LNCaP clone FGC (cell line): ENCODE results near the gene TWF2.

ENCODE experiments used
- DNase-seq: peaks from one replicate; pipeline ENCODE4 v3.0.0-alpha.2; 2011; ENCODE audit warnings: low read depth
- H3K4me3 ChIP-seq: 2 replicates; pipeline ENCODE4 v1.5.1; 2011; ENCODE audit warnings: mild to moderate bottlenecking, low read depth, low read length, control low read depth
- TF ChIP-seq, protein P1 (sequence below): IDR thresholded peaks from 2 replicates; pipeline ENCODE4 v1.5.1; 2012; ENCODE audit warnings: mild to moderate bottlenecking; ENCODE audit not compliant: control insufficient read depth, insufficient read depth; ENCODE audit errors: extremely low read depth

TWF2 gene

DNA sequence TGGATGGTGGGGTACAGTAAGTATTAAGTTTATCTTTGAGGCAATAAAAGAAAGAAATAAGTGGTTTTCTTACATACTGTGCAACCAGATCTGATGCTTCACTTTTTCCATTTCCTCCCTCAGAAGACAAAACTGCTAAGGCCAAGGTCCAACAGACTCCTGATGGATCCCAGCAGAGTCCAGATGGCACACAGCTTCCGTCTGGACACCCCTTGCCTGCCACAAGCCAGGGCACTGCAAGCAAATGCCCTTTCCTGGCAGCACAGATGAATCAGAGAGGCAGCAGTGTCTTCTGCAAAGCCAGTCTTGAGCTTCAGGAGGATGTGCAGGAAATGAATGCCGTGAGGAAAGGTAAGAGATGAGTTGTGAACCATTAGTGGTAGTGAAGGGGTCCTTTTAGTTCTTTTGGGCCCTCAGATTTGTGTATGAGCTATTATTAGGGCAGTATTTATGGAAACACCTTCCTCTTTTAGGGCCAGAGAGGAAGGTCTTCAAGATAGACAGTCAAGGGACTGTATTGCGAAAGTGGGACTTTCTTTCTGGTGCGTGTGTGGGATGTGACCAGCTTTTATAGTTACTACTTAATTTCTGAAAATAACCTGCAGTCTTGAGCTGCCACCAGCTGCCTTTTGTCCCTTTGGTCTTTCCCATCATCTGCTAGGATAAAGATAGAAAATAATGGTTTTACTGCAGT is 36.4 kb downstream of the TWF2 start:
- TF ChIP-seq, protein P1, sequence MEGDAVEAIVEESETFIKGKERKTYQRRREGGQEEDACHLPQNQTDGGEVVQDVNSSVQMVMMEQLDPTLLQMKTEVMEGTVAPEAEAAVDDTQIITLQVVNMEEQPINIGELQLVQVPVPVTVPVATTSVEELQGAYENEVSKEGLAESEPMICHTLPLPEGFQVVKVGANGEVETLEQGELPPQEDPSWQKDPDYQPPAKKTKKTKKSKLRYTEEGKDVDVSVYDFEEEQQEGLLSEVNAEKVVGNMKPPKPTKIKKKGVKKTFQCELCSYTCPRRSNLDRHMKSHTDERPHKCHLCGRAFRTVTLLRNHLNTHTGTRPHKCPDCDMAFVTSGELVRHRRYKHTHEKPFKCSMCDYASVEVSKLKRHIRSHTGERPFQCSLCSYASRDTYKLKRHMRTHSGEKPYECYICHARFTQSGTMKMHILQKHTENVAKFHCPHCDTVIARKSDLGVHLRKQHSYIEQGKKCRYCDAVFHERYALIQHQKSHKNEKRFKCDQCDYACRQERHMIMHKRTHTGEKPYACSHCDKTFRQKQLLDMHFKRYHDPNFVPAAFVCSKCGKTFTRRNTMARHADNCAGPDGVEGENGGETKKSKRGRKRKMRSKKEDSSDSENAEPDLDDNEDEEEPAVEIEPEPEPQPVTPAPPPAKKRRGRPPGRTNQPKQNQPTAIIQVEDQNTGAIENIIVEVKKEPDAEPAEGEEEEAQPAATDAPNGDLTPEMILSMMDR: no peak
- no peak for DNase-seq
- H3K4me3 ChIP-seq: no peak overlapping the region

DNA sequence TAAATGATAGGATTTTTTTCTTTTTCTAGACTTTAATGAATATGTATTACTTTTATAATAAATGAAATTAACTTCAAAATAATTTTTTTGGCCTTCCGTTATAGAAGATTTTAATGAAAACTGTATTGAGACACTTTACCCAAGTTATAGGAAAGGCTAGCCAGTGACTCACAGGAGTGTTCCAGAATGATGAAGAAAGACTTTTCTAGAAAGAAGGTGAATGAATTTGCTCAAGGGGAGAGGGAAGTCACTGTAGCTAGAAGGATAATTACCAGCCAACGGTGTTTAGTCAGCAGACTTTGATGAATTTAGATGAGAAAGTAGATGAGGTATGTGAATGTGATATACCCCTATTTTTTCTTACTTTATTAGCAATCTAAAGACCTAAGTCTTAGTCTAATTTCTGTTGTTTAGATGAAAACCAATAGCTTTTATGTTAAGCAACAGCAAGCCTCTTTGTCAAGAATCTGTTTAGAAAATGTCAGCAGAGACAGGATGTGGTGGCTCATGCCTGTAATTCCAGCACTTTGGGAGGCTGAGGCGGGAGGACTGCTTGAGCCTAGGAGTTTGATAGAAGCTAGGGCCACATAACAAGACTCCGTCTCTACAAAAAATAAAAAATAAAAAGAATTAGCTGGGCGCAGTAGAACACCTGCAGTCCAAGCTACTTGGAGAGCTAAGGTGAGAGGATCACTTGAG is 37.8 kb downstream of the TWF2 start:
- TF ChIP-seq, protein P1: no peak
- no peak overlapping the region for H3K4me3 ChIP-seq
- DNase-seq: no peak

DNA sequence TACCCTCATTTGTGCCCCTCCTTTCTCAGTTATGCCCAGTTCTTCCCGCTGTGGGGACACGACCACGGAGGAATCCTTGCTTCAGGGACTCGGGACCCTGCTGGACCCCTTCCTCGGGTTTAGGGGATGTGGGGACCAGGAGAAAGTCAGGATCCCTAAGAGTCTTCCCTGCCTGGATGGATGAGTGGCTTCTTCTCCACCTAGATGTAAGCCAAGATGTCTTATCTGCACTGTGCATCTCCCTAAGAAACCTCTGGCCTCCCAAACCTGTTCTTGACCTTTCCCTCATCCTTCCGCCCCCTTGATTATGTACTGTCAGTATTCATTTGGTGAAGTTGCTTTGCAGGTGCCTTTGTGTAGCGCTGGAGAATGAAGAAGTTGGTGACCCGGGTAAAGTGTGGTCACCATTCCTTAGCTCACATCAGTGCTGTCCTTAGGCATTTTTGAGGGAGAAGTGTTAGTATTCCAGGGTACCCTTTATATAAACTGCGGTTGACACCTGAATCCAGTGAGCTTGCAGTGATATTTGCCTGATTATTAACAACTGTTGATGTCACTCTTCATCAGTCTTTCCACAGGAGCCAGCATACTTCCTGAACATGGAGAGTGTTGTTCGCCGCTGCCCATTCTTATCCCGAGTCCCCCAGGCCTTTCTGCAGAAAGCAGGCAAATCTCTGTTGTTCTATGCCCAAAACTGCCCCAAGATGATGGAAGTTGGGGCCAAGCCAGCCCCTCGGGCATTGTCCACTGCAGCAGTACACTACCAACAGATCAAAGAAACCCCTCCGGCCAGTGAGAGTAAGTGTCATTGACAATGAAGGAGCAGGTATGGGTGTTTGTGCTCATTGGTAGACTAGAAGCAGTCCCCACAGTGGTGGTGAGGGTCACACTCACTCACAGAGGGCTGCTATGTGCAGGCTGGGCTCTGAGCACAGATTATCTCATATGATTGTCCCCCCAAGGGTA is 40.0 kb downstream of the TWF2 start:
- TF ChIP-seq, protein P1: no peak
- DNase-seq: no peak
- peak overlapping the region; percentile 92 for H3K4me3 ChIP-seq

DNA sequence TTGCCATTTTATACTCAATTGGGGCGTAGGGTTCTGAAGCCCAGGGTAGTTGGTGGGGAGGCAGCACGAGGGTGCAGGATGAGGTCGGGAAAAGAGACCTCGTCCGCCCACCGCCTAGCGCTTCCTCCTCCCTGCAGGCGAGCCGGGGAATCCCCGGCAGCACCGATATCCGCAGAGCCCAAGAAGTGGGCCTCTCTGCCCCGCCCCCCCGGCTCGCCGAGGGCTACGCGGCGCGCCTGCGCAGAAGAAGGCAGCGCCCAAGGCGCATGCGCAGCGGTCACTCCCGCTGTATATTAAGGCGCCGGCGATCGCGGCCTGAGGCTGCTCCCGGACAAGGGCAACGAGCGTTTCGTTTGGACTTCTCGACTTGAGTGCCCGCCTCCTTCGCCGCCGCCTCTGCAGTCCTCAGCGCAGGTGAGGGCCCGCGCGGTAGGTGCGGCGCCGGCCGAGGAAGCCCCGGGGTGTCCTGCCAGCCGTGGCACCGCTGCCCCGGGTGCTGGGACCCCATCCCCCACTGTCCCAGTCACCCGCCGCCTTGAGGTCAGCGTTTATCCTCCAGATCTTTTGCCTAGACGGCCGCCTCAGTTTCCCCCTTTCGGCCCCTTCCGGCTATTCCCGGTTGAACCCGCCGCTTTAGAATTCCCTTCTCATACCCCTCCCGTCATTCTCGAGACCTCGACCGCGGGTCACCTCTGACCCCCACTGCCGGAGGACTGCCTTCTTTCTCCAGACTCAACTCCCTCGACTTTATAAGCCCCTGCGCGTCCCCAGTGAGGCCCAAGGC is 40.9 kb downstream of the TWF2 start, which contains the start of gene ALAS1:
TSS of gene ALAS1 (plus strand) at position 319 of the 784 bp plus-strand sequence. CDS start 1,082 bp downstream, outside the sequence.
- peak within 1 kb of the TSS; percentile 92 for H3K4me3 ChIP-seq
- DNase-seq: peak; percentile 53
- TF ChIP-seq, protein P1: no peak

DNA sequence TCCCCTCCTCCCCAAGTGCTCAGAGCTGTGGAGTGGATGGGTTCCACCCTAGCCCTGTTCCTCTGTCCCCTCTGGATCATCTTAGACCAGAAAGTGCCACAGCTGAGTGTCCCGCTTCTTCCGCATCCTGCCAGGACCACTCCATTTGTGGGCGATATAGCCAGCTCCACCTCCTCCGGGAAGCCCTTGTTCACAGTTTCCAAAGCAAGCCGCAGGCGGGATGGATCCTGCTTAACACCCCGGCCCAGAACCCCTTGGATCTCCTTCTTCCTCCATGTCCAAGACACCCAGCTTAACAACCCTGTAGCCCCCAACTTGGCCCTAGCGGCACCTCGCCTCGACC is 41.5 kb downstream of the TWF2 start:
- TF ChIP-seq, protein P1: no peak
- peak overlapping the region; percentile 92 for H3K4me3 ChIP-seq
- DNase-seq: no peak

DNA sequence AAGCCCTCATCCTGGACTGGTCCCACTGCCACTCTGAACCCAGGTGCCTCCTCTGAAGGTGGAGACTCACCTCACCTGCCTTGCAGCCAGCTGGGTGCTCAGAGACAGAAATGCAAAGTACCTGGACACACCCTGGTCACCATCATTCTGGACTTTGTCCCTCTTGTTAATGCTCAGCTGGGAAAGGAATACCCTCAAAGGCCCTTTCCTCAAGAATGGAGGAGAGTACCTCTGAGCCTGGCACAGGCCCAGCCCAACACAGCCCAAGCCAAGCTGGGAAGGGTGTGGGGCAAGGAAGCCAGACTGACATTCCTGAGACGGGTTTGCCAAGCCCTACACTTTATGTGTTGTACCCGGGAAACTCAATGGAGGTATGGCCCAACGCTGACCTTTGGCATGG is 42.0 kb downstream of the TWF2 start:
- DNase-seq: no peak
- TF ChIP-seq, protein P1: no peak

More for the DNA sequence above, 42.0 kb downstream of the TWF2 start:
- H3K4me3 ChIP-seq: no peak overlapping the region
